ENCODE measurements around the gene NKX2-2. TPM values are rescaled to one million over a fixed set of nuclear protein-coding genes. Genes with fewer than 3 reads are reported as not detected.

NKX2-2 gene
- total RNA-seq, 4 donors from 2014 or later: 0.60 to 2.2 (median 0.82) TPM; not detected in 1

- no peak for TF ChIP-seq POLR2AphosphoS5 (IDR thresholded peaks at IDR 0.05)
- TF ChIP-seq CTCF (IDR thresholded peaks at IDR 0.05): no peak
- TF ChIP-seq EP300 (IDR thresholded peaks at IDR 0.05; ENCODE audit: low read depth): no peak
- TF ChIP-seq POLR2A (IDR thresholded peaks at IDR 0.05): no peak
- Histone ChIP-seq H3K4me3 (no peak overlapping the region), H3K27me3 (peaks cover 73% of the 10 kb centered on the region), H3K4me1 (peaks cover 7 to 13% (median 10%) of the 10 kb centered on the region in 4 donors), H3K9me3 (no peaks in the 10 kb centered on the region), H3K36me3 (no peaks in the 10 kb centered on the region), H3K27ac (no peak overlapping the region)
- WGBS, 2 donors (ENCODE audit: low coverage in 1 of 2): 87 to 88% methylated on average over 6 to 11 of the region's 11 CpGs
- in situ Hi-C loops (cut with MboI; ENCODE audit: low pct_ligation_motif_present in 1 of 4, low pct_unique_long_range_greater_than_20kb in 1 of 4, low sequenced_read_pairs in 3 of 4): loop anchor here (5.0 to 25.0 kb wide), 6 partner anchors 264 to 639 kb away; no protein-coding TSS in a partner anchor
- intact Hi-C loops (cut with DNase I; ENCODE audit: low total_unique reads): no loop called here
- DNase-seq: no peak
These were observed 12.7 kb downstream of the NKX2-2 start for GRCh38 chr20:21501184-21501583.

DNA sequence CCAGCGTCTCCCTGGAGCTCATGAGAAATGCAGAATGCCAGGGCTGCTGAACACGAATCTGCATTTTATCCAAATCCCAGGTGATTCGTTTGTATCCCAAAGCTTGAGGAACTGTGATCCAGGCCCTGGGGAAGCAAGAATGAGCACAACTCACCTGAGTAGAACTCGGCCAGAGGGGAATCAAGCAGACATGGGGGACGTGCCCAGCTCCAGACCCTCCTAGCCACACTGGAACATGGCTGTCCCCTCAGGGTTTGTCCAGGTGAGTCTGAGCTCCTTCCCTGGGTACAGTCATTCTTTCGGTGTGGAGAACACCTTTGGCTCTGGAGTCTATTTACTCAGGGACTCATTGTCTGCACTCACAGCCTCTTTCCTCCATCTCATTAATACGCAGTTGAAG, 13.3 kb downstream of the NKX2-2 start:
- no peaks in the 10 kb centered on the region for H3K9me3 ChIP-seq
- no peaks in the 10 kb centered on the region for H3K36me3 ChIP-seq
- H3K27me3 ChIP-seq: peaks cover 73% of the 10 kb centered on the region
- H3K27ac ChIP-seq: no peak overlapping the region
- H3K4me1 ChIP-seq: peaks cover 3 to 7% (median 4%) of the 10 kb centered on the region in 4 donors
- no peak for DNase-seq
- no peak overlapping the region for H3K4me3 ChIP-seq
- TF ChIP-seq POLR2A (IDR thresholded peaks at IDR 0.05) (no peak), EP300 (IDR thresholded peaks at IDR 0.05; ENCODE audit: low read depth) (no peak), CTCF (IDR thresholded peaks at IDR 0.05) (no peak), POLR2AphosphoS5 (IDR thresholded peaks at IDR 0.05) (no peak)
- in situ Hi-C loops (cut with MboI; ENCODE audit: low pct_ligation_motif_present in 1 of 4, low pct_unique_long_range_greater_than_20kb in 1 of 4, low sequenced_read_pairs in 3 of 4): loop anchor here (5.0 to 25.0 kb wide), 6 partner anchors 263 to 638 kb away; no protein-coding TSS in a partner anchor
- whole genome bisulfite sequencing, 2 donors (ENCODE audit: low coverage in 1 of 2): 56 to 67% methylated on average over 1 to 7 of the region's 7 CpGs
- intact Hi-C loops (cut with DNase I; ENCODE audit: low total_unique reads): no loop called here

DNA sequence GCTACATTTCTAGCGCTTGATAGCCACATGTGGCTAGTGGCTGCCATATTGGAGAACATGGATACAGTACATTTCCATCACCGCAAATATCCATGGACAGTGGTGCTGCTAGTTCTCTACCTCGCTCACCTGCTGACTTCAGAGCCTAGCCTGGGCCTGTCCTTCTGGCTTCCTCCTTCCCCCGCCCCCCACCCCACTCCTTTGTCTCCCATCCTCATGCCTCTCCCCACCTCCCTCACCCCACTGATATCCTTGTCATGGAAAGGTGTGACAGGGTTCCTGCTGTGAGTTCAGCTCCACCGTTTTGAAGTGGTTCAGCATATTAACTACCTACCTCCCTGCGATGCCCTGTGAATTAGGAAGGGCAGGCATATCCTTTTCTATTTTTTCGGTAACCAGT, 14.2 kb downstream of the NKX2-2 start:
- 67 to 71% methylated on average over 4 to 7 of the region's 7 CpGs for WGBS, 2 donors (ENCODE audit: low coverage in 1 of 2)
- Histone ChIP-seq H3K36me3 (no peaks in the 10 kb centered on the region), H3K4me3 (no peak overlapping the region), H3K27ac (no peak overlapping the region), H3K9me3 (no peaks in the 10 kb centered on the region), H3K27me3 (peaks cover 72% of the 10 kb centered on the region), H3K4me1 (no peaks in the 10 kb centered on the region)
- intact Hi-C loops (cut with DNase I; ENCODE audit: low total_unique reads): no loop called here
- in situ Hi-C loops (cut with MboI; ENCODE audit: low pct_ligation_motif_present in 1 of 4, low pct_unique_long_range_greater_than_20kb in 1 of 4, low sequenced_read_pairs in 3 of 4): loop anchor here (5.0 to 25.0 kb wide), 6 partner anchors 262 to 637 kb away; no protein-coding TSS in a partner anchor
- no peak for DNase-seq
- TF ChIP-seq POLR2AphosphoS5 (IDR thresholded peaks at IDR 0.05) (no peak), CTCF (IDR thresholded peaks at IDR 0.05) (no peak), EP300 (IDR thresholded peaks at IDR 0.05; ENCODE audit: low read depth) (no peak), POLR2A (IDR thresholded peaks at IDR 0.05) (no peak)

- intact Hi-C loops (cut with DNase I; ENCODE audit: low total_unique reads): no loop called here
- Histone ChIP-seq H3K4me3 (no peak overlapping the region), H3K9me3 (no peaks in the 10 kb centered on the region), H3K27ac (no peak overlapping the region), H3K27me3 (peaks cover 62% of the 10 kb centered on the region), H3K36me3 (no peaks in the 10 kb centered on the region), H3K4me1 (no peaks in the 10 kb centered on the region)
- no peak for TF ChIP-seq POLR2AphosphoS5 (IDR thresholded peaks at IDR 0.05)
- no peak for TF ChIP-seq EP300 (IDR thresholded peaks at IDR 0.05; ENCODE audit: low read depth)
- no peak for TF ChIP-seq POLR2A (IDR thresholded peaks at IDR 0.05)
- TF ChIP-seq CTCF (IDR thresholded peaks at IDR 0.05): no peak
- WGBS, 2 donors (ENCODE audit: low coverage in 1 of 2): 65% methylated on average over 4 of the region's 4 CpGs; no CpG with 5 or more reads in 1 of the 2 donors
- in situ Hi-C loops (cut with MboI; ENCODE audit: low pct_ligation_motif_present in 1 of 4, low pct_unique_long_range_greater_than_20kb in 1 of 4, low sequenced_read_pairs in 3 of 4): no loop called here
- DNase-seq: no peak
These were observed 15.2 kb downstream of the NKX2-2 start for GRCh38 chr20:21498635-21499034.
